IPS-NIHi7 (cell line): ENCODE measurements around the gene ADISSP.

Source experiments
- DNase-seq: peaks from one replicate; pipeline ENCODE4 v3.0.0; 2012; ENCODE audit warnings: mixed read lengths; ENCODE audit errors: extremely low spot score

The ADISSP gene

GRCh38 chr20:3767427-3768341 is at the start of gene ADISSP:
Gene ADISSP, minus strand, starts transcription at chr20:3767753. Its CDS starts 7,653 bp downstream, at chr20:3760100.
- DNase-seq, result peak; percentile 99

- DNase-seq, result no peak
Measured at GRCh38 chr20:3815703-3816315, 48.3 kb upstream of the ADISSP start.

- no peak for DNase-seq
Measured at GRCh38 chr20:3814928-3815495, 47.5 kb upstream of the ADISSP start.

DNA sequence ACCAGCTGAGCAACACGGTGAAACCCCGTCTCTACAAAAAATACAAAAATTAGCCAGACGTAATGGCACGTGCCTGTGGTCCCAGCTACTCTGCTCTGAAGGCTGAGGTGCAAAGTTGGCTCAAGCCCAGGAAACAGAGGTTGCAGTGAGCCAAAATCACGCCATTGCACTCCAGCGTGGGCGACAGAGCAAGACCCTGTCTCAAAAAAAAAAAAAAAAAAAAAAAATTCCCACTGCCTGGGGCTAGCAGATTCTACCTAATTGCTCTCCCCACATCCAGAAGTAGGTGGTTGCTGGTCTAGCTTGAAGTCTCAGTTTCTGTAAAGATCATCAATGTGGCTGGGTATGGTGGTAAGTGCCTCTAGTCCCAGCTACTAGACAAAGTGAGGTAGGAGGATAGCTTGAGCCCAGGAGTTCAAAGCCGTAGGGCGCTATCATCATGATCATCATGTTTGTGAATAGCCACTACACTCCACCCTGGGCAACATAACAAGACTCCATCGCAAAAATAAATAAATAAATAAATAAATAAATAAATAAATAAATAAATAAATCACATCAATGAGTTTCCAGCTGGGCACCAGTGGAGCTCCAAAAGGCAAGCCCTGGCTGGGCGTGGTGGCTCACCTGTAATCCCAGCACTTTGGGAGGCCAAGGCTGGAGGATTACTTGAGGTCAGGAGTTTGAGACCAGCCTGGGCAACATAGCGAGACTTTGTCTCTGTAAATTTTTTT is 46.5 kb upstream of the ADISSP start:
- no peak for DNase-seq

DNA sequence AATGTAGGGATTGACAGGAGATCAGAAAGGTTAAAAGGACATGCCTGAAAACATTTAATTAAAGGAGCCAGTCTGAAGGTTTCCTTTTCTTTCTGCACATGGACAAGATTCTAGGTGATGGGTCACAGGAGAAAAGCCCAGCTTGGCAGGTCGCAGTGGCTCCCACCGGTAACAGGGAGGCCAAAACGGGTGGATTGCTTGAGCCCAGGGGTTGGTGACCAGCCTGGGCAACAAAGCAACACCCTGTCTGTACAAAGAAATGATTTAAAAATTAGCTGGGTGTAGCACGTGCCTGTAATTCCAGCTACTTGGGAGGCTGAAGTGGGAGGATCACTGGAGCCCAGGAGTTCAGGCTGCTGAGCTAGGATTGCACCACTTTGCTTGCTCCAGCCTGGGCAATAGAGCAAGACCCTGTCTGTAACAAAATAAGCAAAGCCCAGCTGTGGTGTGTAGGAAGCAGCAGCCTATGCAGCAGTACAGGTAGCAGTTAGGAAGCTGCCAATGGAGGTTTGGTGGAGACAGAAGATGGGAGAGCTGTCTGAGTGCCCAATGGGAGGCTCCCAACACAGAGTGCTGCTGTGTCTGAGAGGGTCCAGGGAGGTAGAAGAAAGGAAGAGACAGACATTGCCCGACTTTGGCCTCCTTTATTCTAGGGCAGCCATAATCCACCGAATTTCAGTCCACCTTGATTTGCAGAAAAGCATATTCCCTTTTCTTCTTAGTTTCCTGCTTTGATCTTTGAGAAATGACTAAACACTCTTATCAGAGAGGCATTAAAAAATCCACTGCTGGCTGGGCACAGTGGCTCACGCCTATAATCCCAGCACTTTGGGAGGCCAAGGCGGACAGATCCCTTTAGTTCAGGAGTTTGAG is 45.7 kb upstream of the ADISSP start:
- DNase-seq, result no peak

DNA sequence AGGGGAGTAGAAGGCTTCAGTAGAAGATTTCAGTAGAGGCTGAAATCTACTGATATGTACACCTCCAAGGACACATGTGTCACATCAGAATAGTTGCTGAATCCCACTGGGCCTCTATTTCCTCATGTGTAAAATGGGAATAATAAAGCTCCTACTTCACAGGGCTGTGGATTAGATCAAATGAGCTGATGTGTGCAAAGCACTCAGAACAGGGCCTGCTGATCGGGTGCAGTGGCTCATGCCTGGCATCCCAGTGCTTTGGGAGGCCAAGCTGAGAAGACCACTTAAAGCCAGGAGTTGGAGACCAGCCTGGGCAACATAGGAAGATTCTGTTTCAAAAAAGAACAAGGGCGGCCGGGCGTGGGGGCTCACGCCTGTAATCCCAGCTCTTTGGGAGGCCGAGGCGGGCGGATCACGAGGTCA is 44.7 kb upstream of the ADISSP start:
- no peak for DNase-seq

DNA sequence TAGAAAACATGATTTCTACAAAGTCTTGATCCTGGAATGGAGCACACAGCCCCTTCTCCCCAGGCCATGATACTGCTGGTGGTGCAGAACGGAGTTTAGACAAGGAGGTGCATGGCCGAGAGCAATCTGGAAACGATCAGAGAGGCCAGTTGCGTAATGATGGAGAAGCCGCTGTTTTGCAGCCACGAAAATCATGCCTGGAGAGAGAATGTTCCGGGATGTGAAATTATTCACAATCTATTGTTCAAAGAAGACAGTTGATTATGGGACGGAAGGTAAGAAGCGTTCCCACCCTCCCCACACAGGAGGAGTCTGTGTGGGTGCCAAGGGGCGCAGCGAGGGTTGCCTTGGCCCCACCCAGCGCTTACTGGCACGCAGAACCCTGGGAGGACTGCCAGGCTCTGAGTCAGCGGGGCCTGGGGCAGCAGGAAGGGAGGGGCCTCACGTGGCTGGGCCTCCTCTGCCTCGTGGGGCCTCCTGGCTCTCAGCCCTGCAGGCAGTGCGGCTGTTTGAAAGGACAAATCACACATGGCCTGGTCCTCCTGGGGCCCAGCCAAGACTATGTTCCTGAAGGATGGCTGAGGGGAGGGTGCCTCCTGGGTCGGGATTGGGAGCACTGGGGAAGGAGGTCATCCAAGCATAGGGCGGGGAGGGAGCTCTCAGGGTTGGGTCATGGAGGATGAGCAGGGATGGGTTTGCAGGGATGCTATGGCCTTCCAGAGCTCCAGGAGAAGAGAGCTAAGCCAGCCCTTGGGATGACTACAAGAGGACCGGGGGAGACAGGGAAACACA is 44.1 kb upstream of the ADISSP start:
- no peak for DNase-seq

DNA sequence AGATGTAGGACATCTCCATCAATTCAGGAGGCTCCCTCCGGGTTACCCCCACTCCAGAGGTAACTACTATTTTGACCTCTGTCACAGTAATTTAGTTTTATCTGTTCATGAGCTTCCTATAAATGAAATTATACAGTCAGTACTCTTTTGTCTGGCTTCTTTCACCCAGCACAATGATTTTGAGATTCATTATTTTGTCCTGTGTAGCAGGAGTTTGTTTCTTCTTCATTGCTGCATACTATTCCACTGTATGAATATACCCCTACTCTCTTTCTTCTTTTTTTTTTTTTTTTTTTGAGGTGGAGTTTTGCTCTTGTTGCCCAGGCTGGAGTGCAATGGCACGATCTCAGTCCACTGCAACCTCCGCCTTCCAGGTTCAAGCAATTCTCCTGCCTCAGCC is 41.0 kb upstream of the ADISSP start:
- DNase-seq, result no peak

- no peak for DNase-seq
Measured at GRCh38 chr20:3804781-3805180, 37.2 kb upstream of the ADISSP start.

- no peak for DNase-seq
Measured at GRCh38 chr20:3804254-3804751, 36.8 kb upstream of the ADISSP start.

- no peak for DNase-seq
Measured at GRCh38 chr20:3803854-3804253, 36.3 kb upstream of the ADISSP start.

DNA sequence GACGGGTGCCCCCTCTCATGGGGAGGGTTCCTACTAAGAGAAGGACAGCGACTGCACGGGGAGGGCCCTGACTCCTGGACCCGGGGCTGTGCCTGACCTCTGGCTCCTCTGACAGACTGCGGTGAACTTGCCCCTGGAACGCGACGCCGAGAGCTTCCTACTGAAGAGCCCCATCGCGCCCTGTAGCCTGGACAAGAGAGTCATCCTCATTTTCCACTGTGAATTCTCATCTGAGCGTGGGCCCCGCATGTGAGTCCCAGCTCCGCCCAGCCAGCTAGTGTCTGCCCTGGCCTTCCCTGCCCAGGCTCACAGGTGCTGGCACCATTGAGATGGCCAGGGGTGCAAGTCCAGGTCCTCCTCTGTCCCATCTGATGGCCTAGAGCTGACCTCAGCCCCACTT is 35.7 kb upstream of the ADISSP start:
- no peak for DNase-seq

DNA sequence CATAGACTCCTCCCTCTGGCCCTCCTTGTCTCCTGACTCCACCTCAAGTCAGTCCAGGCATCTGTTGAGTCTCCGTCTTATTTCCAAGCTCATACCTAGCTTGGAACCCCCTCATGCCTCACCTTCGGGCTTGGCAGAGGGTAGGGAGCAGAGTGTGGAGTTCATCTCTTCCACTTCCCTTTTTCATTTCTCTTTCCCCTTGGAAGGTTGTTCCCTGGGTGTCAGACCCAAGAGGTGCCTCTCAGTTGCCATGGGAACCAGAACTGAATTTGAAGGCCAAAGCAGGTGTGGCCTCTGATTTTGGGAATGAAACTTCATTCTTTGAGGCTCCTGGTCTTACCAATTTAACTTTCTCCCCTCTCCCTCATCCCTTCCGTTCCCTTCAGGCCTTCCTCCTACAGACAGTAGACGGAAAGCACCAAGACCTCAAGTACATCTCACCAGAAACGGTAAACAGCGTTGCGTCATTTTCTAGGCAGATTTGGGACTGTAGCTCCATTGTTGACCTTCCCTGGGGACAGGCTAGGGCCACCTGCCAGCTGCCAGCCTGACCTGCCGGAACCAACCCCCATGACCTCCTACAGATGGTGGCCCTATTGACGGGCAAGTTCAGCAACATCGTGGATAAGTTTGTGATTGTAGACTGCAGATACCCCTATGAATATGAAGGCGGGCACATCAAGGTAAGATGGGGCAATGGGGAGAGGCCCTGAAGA is 35.1 kb upstream of the ADISSP start:
- DNase-seq, result no peak

- no peak for DNase-seq
Measured at GRCh38 chr20:3801846-3802245, 34.3 kb upstream of the ADISSP start.

DNA sequence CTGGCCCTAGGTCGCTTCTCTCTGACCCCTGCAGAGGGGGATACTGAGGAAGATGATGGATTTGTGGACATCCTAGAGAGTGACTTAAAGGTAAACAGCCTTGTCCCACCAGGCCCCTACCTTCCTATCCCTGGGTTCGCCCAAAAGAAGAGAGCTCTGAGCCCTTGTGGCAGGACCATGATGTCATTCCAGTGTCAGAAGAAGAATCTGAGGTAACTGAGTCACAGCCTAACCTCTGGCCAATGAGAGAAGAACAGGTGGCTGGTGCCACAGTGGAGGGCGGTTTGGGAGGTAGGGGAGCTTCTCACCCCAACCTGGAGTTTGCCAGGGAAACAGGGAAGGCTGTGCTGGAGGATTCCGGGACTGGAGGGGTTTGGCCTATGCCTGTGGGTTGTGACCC is 33.7 kb upstream of the ADISSP start:
- no peak for DNase-seq

- DNase-seq, result no peak
Measured at GRCh38 chr20:3800878-3801260, 33.3 kb upstream of the ADISSP start.

- DNase-seq, result peak; percentile 62
Measured at GRCh38 chr20:3800256-3800877, 32.8 kb upstream of the ADISSP start.

DNA sequence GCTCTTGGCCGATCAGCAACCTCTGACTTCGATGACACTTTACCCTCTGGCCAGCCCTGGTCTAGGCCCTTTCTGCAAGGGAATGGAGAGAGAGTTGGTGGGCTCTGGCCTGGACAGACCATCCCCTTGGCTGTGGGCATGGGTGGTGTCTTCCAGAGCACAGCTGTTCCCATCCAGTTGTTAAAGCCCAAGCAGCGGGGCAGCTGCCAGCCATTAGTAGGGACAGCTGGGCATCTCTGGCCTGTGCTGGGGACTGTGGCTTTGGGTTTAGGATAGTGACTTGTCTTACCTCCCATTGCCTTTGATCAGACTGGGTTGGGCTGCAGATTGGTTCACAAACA is 31.3 kb upstream of the ADISSP start:
- no peak for DNase-seq

DNA sequence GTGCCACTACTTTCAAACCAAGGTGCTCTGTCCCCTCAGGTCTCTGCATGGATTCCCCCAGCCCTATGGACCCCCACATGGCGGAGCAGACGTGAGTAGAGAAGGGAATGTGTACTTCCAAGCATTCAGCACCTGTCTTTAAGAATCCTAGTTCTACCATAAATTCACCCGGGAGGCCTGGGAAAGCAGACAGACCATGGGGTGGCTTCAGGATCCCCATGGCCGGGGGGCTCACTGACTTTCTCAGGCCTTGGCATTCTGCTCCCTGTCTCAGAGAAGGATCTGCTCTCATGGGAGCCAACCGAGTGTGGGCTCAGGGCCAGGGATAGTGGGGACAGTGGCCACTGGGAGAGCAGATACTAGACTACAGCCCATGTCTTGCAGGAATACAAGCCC is 30.8 kb upstream of the ADISSP start:
- DNase-seq, result no peak
